ENCODE results near the gene MMP10. TPM values are rescaled to one million over a fixed set of nuclear protein-coding genes. Genes with fewer than 3 reads are reported as not detected.

MMP10 gene
- total RNA-seq, 2 experiments from 2014 or later = not detected

GRCh38 chr11:102770191-102770590 lies 10.2 kb downstream of the MMP10 start:
- intact Hi-C loops (cut with micrococcal nuclease; ENCODE audit: unreplicated experiment) = no loop called here
- no peak overlapping the region for H3K27ac ChIP-seq (ENCODE audit: low read depth, low read length, poor library complexity, severe bottlenecking)
- no peak overlapping the region for H3K4me2 ChIP-seq (ENCODE audit: low read length)
- no peaks in the 10 kb centered on the region for H3K36me3 ChIP-seq (ENCODE audit: insufficient read depth, low read length)
- H3K4me1 ChIP-seq (ENCODE audit: insufficient read depth, low read length, poor library complexity, severe bottlenecking) = no peaks in the 10 kb centered on the region
- POLR2A ChIA-PET = no interaction called here
- H2AFZ ChIP-seq (ENCODE audit: low read length) = no peak overlapping the region
- CTCF ChIA-PET (ENCODE audit: unreplicated experiment) = no interaction called here
- DNase-seq (ENCODE audit: low spot score) = no peak
- H3K79me2 ChIP-seq (ENCODE audit: insufficient read depth, low read depth, low read length) = no peaks in the 10 kb centered on the region
- no peak overlapping the region for H3K4me3 ChIP-seq (ENCODE audit: low read depth, low read length, poor library complexity, severe bottlenecking)
- no peaks in the 10 kb centered on the region for H3K9me2 ChIP-seq (ENCODE audit: insufficient read depth, low read length)
- BruUV-seq (replicated peaks) = no TSS peak
- TF ChIP-seq EZH2phosphoT487 (IDR thresholded peaks at IDR 0.05; ENCODE audit: borderline replicate concordance, low read depth, low read length) = no peak
- TF ChIP-seq CTCF (conservative IDR thresholded peaks at IDR 0.05; ENCODE audit: low read length) = no peak
- no peaks in the 10 kb centered on the region for H3K9me3 ChIP-seq (ENCODE audit: low read length)
- no peaks in the 10 kb centered on the region for H4K20me1 ChIP-seq (ENCODE audit: insufficient read depth, low read length)

GRCh38 chr11:102767800-102768199 lies 12.6 kb downstream of the MMP10 start:
- Histone ChIP-seq H3K79me2 (ENCODE audit: insufficient read depth, low read depth, low read length) (no peaks in the 10 kb centered on the region), H3K9me2 (ENCODE audit: insufficient read depth, low read length) (no peaks in the 10 kb centered on the region), H4K20me1 (ENCODE audit: insufficient read depth, low read length) (no peaks in the 10 kb centered on the region), H3K4me1 (ENCODE audit: insufficient read depth, low read length, poor library complexity, severe bottlenecking) (no peaks in the 10 kb centered on the region), H3K4me2 (ENCODE audit: low read length) (no peak overlapping the region), H3K4me3 (ENCODE audit: low read depth, low read length, poor library complexity, severe bottlenecking) (no peak overlapping the region), H2AFZ (ENCODE audit: low read length) (no peak overlapping the region), H3K9me3 (ENCODE audit: low read length) (no peaks in the 10 kb centered on the region), H3K27ac (ENCODE audit: low read depth, low read length, poor library complexity, severe bottlenecking) (no peak overlapping the region), H3K36me3 (ENCODE audit: insufficient read depth, low read length) (no peaks in the 10 kb centered on the region)
- DNase-seq (ENCODE audit: low spot score) = no peak
- TF ChIP-seq CTCF (conservative IDR thresholded peaks at IDR 0.05; ENCODE audit: low read length) = no peak
- no peak for TF ChIP-seq EZH2phosphoT487 (IDR thresholded peaks at IDR 0.05; ENCODE audit: borderline replicate concordance, low read depth, low read length)
- BruUV-seq (replicated peaks) = no TSS peak
- POLR2A ChIA-PET = no interaction called here
- CTCF ChIA-PET (ENCODE audit: unreplicated experiment) = no interaction called here
- intact Hi-C loops (cut with micrococcal nuclease; ENCODE audit: unreplicated experiment) = no loop called here

- Histone ChIP-seq H3K27ac (ENCODE audit: low read depth, low read length, poor library complexity, severe bottlenecking) (no peak overlapping the region), H3K4me1 (ENCODE audit: insufficient read depth, low read length, poor library complexity, severe bottlenecking) (no peaks in the 10 kb centered on the region), H3K36me3 (ENCODE audit: insufficient read depth, low read length) (no peaks in the 10 kb centered on the region), H3K4me2 (ENCODE audit: low read length) (no peak overlapping the region), H3K79me2 (ENCODE audit: insufficient read depth, low read depth, low read length) (no peaks in the 10 kb centered on the region), H3K4me3 (ENCODE audit: low read depth, low read length, poor library complexity, severe bottlenecking) (no peak overlapping the region), H4K20me1 (ENCODE audit: insufficient read depth, low read length) (no peaks in the 10 kb centered on the region), H2AFZ (ENCODE audit: low read length) (no peak overlapping the region), H3K9me2 (ENCODE audit: insufficient read depth, low read length) (no peaks in the 10 kb centered on the region), H3K9me3 (ENCODE audit: low read length) (no peaks in the 10 kb centered on the region)
- TF ChIP-seq EZH2phosphoT487 (IDR thresholded peaks at IDR 0.05; ENCODE audit: borderline replicate concordance, low read depth, low read length) (no peak), CTCF (conservative IDR thresholded peaks at IDR 0.05; ENCODE audit: low read length) (no peak)
- BruUV-seq (replicated peaks) = no TSS peak
- ChIA-PET CTCF (ENCODE audit: unreplicated experiment) (no interaction called here), POLR2A (no interaction called here)
- intact Hi-C loops (cut with micrococcal nuclease; ENCODE audit: unreplicated experiment) = no loop called here
- DNase-seq (ENCODE audit: low spot score) = no peak
Measured at GRCh38 chr11:102763440-102763839, 17.0 kb downstream of the MMP10 start.

Measured in OCI-LY7 (cell line).